HG03571 (cell line): Measurements from ENCODE around the gene FMN2.
"Not testable (repeated sequence)": the region's sequence is repeated elsewhere in the genome, so short reads cannot be mapped to it uniquely, and the experiment has no call there.

Experiments
- ATAC-seq: cut with Tn5 transposase; IDR thresholded peaks from one replicate; pipeline ENCODE4 v1.9.1; 2021; ENCODE audit not compliant: unreplicated experiment

The FMN2 gene

GRCh38 chr1:240244968-240245628 lies 153.4 kb downstream of the FMN2 start:
- no peak for ATAC-seq

- ATAC-seq = no peak
Observed at GRCh38 chr1:240245629-240246020, 153.9 kb downstream of the FMN2 start.

- no peak for ATAC-seq
Observed at GRCh38 chr1:240247899-240248298, 156.2 kb downstream of the FMN2 start.

- no peak for ATAC-seq
Observed at GRCh38 chr1:240254006-240254405, 162.3 kb downstream of the FMN2 start.

- ATAC-seq = no peak
Observed at GRCh38 chr1:240254778-240255291, 163.2 kb downstream of the FMN2 start.

- no peak for ATAC-seq
Observed at GRCh38 chr1:240255922-240256321, 164.2 kb downstream of the FMN2 start.

GRCh38 chr1:240256836-240257503 lies 165.3 kb downstream of the FMN2 start:
- no peak for ATAC-seq

GRCh38 chr1:240258910-240259309 lies 167.2 kb downstream of the FMN2 start:
- ATAC-seq = no peak

- ATAC-seq = not testable (repeated sequence)
Observed at GRCh38 chr1:240264494-240264893, 172.8 kb downstream of the FMN2 start.

GRCh38 chr1:240271081-240271480 lies 179.4 kb downstream of the FMN2 start:
- no peak for ATAC-seq

- ATAC-seq = no peak
Observed at GRCh38 chr1:240274569-240274968, 182.9 kb downstream of the FMN2 start.

GRCh38 chr1:240275219-240275618 lies 183.5 kb downstream of the FMN2 start:
- ATAC-seq = not testable (repeated sequence)

- ATAC-seq = no peak
Observed at GRCh38 chr1:240278082-240278481, 186.4 kb downstream of the FMN2 start.

- ATAC-seq = no peak
Observed at GRCh38 chr1:240280560-240281322, 189.1 kb downstream of the FMN2 start.

- ATAC-seq = no peak
Observed at GRCh38 chr1:240282061-240282830, 190.6 kb downstream of the FMN2 start.

GRCh38 chr1:240284656-240285414 lies 193.2 kb downstream of the FMN2 start:
- ATAC-seq = no peak

- no peak for ATAC-seq
Observed at GRCh38 chr1:240285540-240285939, 193.9 kb downstream of the FMN2 start.

GRCh38 chr1:240287722-240288121 lies 196.0 kb downstream of the FMN2 start:
- ATAC-seq = no peak

- ATAC-seq = no peak
Observed at GRCh38 chr1:240293706-240294105, 202.0 kb downstream of the FMN2 start.

- no peak for ATAC-seq
Observed at GRCh38 chr1:240294566-240294965, 202.9 kb downstream of the FMN2 start.
